ENCODE data around the gene RHOH.

Gene RHOH

GRCh38 chr4:40270609-40271008 is 73.8 kb downstream of the RHOH start:
- TF ChIP-seq RAD21 (IDR thresholded peaks at IDR 0.05; ENCODE audit: low read depth): no peak

- no peak for TF ChIP-seq EGR1 (IDR thresholded peaks at IDR 0.05)
- no peak for TF ChIP-seq TCF12 (IDR thresholded peaks at IDR 0.05; ENCODE audit: low read depth)
- no peak for TF ChIP-seq CEBPB (IDR thresholded peaks at IDR 0.05)
- no peak for TF ChIP-seq NFIC (IDR thresholded peaks at IDR 0.05)
- no peak for TF ChIP-seq TAF1 (IDR thresholded peaks at IDR 0.05; ENCODE audit: low read depth)
- TF ChIP-seq MAX (IDR thresholded peaks at IDR 0.05): no peak
- no peak for TF ChIP-seq USF1 (IDR thresholded peaks at IDR 0.05)
- TF ChIP-seq YY1 (IDR thresholded peaks at IDR 0.05; ENCODE audit: low read depth): no peak
- no peak for TF ChIP-seq RAD21 (IDR thresholded peaks at IDR 0.05; ENCODE audit: low read depth)
- TF ChIP-seq EP300 (IDR thresholded peaks at IDR 0.05; ENCODE audit: borderline replicate concordance): no peak
Observed at GRCh38 chr4:40275065-40275730, 78.4 kb downstream of the RHOH start.

GRCh38 chr4:40276546-40276945 is 79.7 kb downstream of the RHOH start:
- TF ChIP-seq NFIC (IDR thresholded peaks at IDR 0.05) (no peak), RAD21 (IDR thresholded peaks at IDR 0.05; ENCODE audit: low read depth) (no peak), CREB1 (IDR thresholded peaks at IDR 0.05; ENCODE audit: low read depth) (no peak), TAF1 (IDR thresholded peaks at IDR 0.05; ENCODE audit: low read depth) (no peak), REST (IDR thresholded peaks at IDR 0.05; ENCODE audit: low read depth) (no peak), MAX (IDR thresholded peaks at IDR 0.05) (no peak), ZBTB7A (IDR thresholded peaks at IDR 0.05; ENCODE audit: low read depth) (no peak), YY1 (IDR thresholded peaks at IDR 0.05; ENCODE audit: low read depth) (no peak), CEBPB (IDR thresholded peaks at IDR 0.05) (no peak), EGR1 (IDR thresholded peaks at IDR 0.05) (no peak), EP300 (IDR thresholded peaks at IDR 0.05; ENCODE audit: borderline replicate concordance) (no peak), TEAD4 (IDR thresholded peaks at IDR 0.05) (no peak), TCF12 (IDR thresholded peaks at IDR 0.05; ENCODE audit: low read depth) (no peak), USF1 (IDR thresholded peaks at IDR 0.05) (no peak), FOXM1 (IDR thresholded peaks at IDR 0.05; ENCODE audit: borderline replicate concordance, low read depth) (no peak)

GRCh38 chr4:40280586-40280985 is 83.8 kb downstream of the RHOH start:
- TF ChIP-seq EGR1 (IDR thresholded peaks at IDR 0.05): no peak
- no peak for TF ChIP-seq REST (IDR thresholded peaks at IDR 0.05; ENCODE audit: low read depth)
- TF ChIP-seq TCF12 (IDR thresholded peaks at IDR 0.05; ENCODE audit: low read depth): no peak
- no peak for TF ChIP-seq FOXM1 (IDR thresholded peaks at IDR 0.05; ENCODE audit: borderline replicate concordance, low read depth)
- no peak for TF ChIP-seq EP300 (IDR thresholded peaks at IDR 0.05; ENCODE audit: borderline replicate concordance)
- no peak for TF ChIP-seq CEBPB (IDR thresholded peaks at IDR 0.05)
- TF ChIP-seq USF1 (IDR thresholded peaks at IDR 0.05): no peak
- TF ChIP-seq ZBTB7A (IDR thresholded peaks at IDR 0.05; ENCODE audit: low read depth): no peak
- TF ChIP-seq RAD21 (IDR thresholded peaks at IDR 0.05; ENCODE audit: low read depth): no peak
- no peak for TF ChIP-seq TAF1 (IDR thresholded peaks at IDR 0.05; ENCODE audit: low read depth)
- TF ChIP-seq MAX (IDR thresholded peaks at IDR 0.05): no peak
- TF ChIP-seq CREB1 (IDR thresholded peaks at IDR 0.05; ENCODE audit: low read depth): no peak
- no peak for TF ChIP-seq NFIC (IDR thresholded peaks at IDR 0.05)

- no peak for TF ChIP-seq CREB1 (IDR thresholded peaks at IDR 0.05; ENCODE audit: low read depth)
- no peak for TF ChIP-seq MAX (IDR thresholded peaks at IDR 0.05)
- TF ChIP-seq YY1 (IDR thresholded peaks at IDR 0.05; ENCODE audit: low read depth): no peak
- no peak for TF ChIP-seq FOXM1 (IDR thresholded peaks at IDR 0.05; ENCODE audit: borderline replicate concordance, low read depth)
- no peak for TF ChIP-seq REST (IDR thresholded peaks at IDR 0.05; ENCODE audit: low read depth)
- no peak for TF ChIP-seq EP300 (IDR thresholded peaks at IDR 0.05; ENCODE audit: borderline replicate concordance)
- TF ChIP-seq NFIC (IDR thresholded peaks at IDR 0.05): no peak
- no peak for TF ChIP-seq TAF1 (IDR thresholded peaks at IDR 0.05; ENCODE audit: low read depth)
- no peak for TF ChIP-seq TEAD4 (IDR thresholded peaks at IDR 0.05)
- TF ChIP-seq ZBTB7A (IDR thresholded peaks at IDR 0.05; ENCODE audit: low read depth): no peak
- no peak for TF ChIP-seq EGR1 (IDR thresholded peaks at IDR 0.05)
- no peak for TF ChIP-seq USF1 (IDR thresholded peaks at IDR 0.05)
Observed at GRCh38 chr4:40281099-40281498, 84.3 kb downstream of the RHOH start.
